NCI-H1436 (cell line): ENCODE data around the gene QKI.
"Not testable (repeated sequence)": the region's sequence is repeated elsewhere in the genome, so short reads cannot be mapped to it uniquely, and the experiment has no call there.

Experiments
- DNase-seq: peaks from one replicate; lab custom pipeline; 2025; lab: John Stamatoyannopoulos, UW

Gene QKI

DNA sequence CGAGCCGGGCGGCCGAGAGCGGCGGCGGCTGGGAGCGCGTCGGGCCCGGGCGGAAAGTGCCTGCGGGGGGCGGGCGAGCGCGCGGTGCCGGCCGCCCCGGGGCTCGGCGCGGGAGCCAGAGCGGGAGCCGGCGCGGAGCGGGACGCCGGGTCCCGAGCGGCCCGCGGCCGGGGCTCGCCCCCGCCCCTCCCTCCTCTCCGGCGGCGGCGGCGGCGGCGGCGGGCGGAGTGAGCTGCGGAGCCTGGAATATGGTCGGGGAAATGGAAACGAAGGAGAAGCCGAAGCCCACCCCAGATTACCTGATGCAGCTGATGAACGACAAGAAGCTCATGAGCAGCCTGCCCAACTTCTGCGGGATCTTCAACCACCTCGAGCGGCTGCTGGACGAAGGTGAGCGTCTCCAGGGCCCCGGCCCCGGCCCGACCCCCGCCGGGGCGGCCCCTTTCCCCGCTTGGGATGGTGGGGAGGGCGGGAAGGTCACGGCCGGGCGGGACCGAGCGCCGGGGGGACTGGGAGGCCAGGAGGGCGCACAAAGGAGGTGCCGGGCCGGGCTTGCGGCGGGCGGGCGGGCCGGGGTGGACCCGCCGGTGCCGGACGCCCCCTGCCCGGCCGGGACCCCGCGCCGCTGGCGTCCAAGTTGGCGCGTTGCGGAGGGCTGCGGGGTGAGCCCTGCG, 565 bp downstream of the QKI start:
- DNase-seq = no peak

DNA sequence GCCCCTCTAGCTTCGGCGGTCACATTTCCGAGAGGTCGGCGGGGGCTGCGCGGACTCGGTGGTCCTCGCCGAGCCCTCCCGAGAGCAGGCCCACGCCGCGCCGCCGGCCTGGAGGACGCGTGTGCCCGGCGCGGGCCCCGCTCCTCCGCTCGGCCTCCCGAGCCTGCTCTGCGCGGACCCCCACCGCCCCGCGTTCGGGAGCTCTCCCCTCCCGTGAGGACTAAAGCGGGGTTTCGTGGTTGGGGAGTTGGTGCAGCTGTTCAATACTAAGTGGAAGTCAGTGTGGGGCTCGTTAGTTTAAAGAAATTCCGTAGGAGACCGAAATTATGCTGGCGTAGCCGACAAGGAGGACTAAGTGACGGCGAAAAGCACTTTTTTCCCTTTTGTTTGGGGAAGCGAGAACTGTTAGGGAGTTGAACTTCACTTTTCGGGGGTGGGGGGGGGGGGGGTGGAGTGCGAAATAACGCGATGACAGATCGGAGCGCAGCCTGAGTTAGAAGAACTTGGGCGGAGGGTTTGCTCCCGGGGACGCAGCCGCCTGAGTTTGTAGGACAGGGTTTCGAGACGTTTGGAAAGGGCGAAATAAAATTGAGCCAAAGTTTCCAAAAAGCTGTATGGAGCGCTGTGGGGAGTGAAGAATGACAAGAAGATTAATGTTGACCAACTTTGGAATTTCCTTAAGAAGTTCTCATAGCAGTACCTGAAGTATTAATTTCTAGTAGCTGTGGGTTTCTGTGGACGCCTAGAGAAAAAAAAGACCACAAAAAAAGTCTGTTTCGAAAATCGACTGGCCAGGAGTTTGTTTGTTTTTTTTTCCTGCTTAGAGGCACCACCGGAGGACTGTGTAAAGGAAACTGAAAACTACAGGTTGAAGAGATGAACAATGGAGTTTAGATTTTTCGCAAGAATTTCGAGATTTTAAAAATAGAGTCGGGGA, 1.4 kb downstream of the QKI start:
- no peak for DNase-seq

DNA sequence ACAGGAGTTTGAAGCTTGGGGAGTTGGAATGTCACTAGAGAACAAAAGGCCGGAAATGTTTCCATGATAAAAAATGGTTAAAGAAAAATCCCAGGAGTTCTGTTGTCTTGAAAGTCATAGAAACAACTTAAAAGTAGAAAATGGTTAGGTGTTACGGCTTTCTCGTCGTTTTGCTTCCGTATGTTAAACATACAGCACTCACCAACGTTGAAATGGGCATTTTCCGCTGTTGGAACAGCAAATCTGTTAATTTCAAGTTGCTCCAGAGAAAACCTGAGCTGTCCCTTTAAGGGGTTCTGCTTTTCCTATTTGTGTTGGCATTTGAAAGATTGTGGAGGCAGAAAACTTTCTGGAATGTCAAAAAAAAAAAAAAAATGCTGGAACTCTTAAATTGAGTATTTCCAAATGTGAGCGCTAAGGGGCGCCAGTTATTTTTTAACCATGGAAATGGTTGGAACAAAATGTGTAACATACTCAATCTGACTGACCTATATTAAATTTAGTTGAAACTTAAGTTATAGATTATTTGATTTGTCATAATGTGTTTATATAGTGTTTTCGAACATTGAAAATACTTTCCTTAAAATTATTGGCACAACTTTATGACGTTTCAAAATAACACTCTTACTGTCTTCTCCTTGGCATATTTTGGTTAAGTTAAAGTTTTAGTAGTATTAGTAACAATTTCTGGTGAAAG, 2.2 kb downstream of the QKI start:
- DNase-seq = peak; percentile 16

- DNase-seq = no peak
Observed at GRCh38 chr6:163417595-163417994, 3.1 kb downstream of the QKI start.

DNA sequence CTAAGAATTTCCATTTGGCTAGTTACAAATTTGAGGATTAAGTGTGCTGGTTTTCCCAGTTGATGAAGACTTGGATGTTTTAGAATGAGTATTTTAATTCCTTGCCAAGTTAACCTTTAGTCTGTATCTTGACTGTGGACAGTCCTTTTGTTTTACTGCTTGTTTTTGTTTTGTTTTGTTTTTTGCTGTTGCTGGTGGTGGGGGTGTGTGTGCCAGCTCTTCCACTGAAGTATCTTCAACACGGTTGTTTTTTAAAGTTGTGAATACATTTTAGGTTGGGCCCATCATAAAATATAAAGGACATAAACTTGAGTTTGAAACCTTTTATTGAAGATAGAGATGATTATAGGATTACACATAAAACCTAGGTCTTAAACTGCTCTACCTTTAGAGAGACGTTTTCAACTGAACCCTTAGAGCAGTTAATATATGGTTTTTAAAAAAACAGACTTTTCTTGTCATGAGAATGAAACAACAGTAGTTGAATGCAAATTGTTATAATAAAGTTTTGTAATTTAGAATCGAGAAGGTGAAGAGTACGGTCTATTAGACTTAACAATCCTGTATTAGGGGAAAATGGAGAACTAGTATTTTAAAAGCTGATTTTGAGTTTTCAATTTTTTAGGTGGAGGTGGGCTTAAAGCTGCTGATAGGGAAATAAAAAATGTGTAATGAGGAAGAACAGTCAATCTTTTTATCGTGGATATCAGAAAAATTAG, 4.0 kb downstream of the QKI start:
- DNase-seq = no peak

DNA sequence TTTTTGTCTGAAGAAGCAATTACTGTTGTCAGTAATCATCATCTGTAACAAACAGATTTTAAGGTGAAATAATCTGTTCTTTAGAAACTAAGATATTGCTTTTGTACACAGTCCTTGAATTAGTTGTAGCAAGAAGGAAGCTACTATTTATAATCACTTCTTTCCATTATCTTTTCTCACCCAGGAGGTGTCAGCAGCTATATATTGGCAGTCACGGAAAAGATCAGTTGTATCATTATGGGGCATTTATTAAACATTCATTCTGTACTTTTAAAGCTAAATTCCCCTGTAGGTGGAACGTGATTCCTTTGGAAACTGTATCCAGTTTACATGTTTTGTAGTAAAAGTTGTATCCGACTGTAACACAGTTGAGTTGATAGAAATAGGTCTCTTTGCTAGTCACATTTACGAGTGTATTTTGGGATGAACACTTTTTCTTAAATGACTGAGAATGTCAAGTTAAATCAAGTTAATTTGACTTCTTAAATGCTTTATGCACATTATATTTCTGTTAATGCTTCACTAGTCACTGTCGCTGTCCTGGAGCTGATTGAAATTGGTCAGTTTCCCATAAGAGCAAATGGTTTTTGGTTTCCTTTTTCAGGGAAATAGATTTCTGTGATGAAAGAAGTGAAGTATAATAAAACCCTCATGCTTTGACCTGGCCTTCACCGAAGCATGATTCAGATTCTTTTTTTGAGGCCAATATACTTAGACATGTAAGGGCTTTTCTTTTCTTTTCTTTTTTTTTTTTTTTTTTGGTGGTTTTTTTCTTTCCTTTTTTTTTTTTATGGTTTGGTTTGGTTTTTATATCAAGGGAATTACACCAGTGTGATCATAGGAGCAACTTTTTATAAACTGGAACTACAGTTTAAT, 5.1 kb downstream of the QKI start:
- no peak for DNase-seq

- no peak for DNase-seq
Observed at GRCh38 chr6:163420289-163420614, 5.7 kb downstream of the QKI start.

- DNase-seq = no peak
Observed at GRCh38 chr6:163422550-163422949, 8.0 kb downstream of the QKI start.

- DNase-seq = no peak
Observed at GRCh38 chr6:163423696-163424095, 9.2 kb downstream of the QKI start.

DNA sequence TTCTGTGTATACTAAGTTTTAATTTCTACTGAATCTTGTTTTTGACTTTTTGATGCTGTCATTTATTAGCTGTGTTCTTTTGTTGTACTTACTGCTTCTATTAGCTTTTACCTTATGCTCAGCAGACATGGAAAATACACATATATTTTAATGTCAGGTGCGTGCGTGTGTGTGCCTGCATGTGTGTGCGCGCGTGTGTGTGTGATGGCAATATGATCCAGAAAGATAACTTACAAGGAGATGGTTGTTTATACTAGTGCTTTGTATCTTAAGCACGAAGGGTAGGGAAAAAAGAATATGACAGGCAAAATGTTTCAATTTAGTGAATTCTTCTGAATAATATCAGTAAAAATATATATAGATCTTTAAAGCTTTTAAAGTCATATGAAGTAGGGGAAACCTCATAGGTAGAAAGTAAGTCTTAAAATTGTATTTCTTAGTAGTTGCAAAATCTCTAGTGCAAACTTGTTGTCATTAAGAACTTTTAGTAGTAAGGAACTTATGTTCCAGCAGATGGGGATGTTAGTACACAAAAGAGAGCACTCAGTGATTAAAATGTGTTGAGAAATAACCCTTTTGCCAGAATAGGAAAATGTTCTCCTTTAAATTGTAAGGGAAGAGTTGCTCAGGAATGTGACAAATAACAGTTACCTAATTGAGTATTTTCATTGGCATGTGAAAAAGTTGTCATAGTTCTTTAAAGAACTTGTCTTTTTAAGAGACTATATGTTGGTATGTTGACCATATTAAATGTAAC, 13.2 kb downstream of the QKI start:
- peak; percentile 22 for DNase-seq

DNA sequence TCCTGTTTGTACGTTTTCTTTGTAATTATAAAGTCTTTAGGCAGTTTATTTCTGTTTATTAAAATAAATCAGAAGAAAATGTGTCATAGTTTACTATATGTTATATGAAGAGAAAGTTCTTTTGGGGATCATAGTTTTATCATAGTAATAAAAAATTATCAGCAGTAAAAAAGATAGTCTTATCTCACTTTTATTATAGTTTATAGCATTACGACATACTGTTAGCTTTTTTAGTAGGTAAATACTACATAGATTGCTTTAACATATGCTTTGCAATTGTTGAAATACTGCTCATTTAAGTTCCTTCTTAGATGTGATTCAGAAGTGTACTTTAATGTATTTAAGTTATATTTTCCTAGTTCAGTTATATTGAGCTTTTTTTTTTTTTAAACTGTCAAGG, 13.9 kb downstream of the QKI start:
- DNase-seq = no peak

GRCh38 chr6:163429858-163430448, 15.4 kb downstream of the QKI start:
- DNase-seq = no peak

DNA sequence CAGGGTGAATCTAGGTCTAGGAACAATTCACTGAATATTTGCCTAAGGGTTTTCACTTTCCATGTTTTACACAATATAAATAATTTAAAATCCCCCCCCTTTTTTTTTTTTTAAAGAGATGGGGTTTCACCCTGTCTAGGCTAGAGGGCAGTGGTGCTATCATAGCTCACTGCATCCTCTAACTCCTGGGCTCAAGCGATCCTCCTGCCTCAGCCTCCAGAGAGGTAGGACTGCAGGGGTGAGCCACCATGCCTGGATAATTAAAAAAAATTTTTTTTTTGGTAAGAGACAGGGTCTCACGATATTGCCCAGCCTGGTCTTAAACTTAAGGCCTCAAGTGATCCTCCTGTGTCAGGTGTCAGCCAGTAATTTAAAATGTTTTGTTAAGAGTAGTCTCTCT, 17.8 kb downstream of the QKI start:
- DNase-seq = no peak

DNA sequence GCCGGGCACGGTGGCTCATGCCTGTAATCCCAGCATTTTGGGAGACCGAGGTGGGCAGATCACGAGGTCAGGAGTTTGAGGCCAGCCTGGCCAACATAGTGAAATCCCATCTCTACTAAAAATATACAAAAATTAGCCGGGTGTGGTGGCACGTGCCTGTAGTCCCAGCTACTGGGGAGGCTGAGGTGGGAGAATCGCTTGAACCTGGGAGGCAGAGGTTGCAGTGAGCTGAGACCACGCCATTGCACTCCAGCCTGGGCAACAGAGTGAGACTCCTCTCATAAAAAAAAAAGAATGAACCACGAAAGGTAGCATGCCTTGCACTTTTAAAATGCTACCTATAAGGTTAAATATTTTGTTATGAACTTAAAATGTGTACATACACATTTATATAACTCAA, 19.0 kb downstream of the QKI start:
- DNase-seq = not testable (repeated sequence)

- no peak for DNase-seq
Observed at GRCh38 chr6:163435023-163435422, 20.5 kb downstream of the QKI start.

GRCh38 chr6:163436843-163437242, 22.3 kb downstream of the QKI start:
- no peak for DNase-seq

DNA sequence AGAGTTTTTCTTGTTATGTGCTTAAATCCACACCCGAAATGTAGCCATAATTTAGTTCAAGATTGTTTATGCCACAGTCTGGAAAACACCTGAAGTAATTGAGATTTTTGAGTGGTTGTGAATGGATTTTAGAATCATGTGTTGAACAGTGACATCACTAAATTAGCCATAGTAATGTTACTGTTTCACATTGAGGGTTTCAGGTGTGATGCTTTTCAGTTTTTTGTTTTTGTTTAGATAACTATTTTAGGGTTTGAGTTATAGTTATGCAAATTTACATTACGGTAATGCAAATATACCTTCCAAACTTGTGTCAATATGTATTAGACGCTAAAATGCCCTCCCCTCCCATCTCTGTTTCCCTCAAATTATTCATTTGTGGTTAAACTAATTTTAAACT, 22.9 kb downstream of the QKI start:
- no peak for DNase-seq

GRCh38 chr6:163438298-163438939, 23.9 kb downstream of the QKI start:
- DNase-seq = no peak

DNA sequence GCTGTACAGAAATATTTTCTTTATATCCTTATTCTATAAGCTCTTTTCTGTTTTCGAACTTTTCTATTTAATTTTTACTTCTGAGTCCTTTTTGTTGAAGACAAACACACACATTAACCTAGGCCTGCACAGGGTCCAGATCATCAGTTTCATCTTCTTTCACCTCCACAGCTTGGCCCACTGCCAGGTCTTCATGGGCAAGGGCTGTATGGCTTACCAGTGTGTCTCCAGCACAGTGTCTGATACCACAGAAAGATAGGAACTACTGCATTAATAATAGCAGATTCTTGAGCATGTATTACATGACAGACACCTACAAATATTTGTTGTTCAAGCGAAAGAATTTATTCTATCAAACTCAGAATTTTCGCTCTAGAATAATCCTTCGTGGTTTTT, 24.4 kb downstream of the QKI start:
- peak; percentile 11 for DNase-seq

DNA sequence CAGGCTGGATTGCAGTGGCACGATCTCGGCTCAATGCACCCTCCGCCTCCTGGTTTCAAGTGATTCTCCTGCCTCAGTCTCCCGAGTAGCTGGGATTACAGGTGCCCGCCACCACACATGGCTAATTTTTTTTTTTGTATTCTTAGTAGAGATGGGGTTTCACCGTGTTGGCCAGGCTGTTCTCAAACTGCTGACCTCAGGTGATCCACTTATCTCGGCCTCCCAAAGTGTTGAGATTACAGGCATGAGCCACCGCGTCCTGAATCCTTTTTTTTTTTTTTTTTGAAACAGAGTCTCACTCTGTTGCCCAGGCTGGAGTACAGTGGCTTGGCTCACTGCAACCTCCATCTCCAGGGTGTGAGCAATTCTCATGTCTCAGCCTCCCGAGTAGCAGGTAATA, 24.9 kb downstream of the QKI start:
- DNase-seq = not testable (repeated sequence)
